GM23248 (cell line): Measurements from ENCODE around the gene TENT5A. TPM values are rescaled to one million over a fixed set of nuclear protein-coding genes. Genes with fewer than 3 reads are reported as not detected.

Source experiments
- DNase-seq: peaks from one replicate; pipeline ENCODE4 v3.0.0-alpha.2; 2015
- H2AFZ ChIP-seq: fragments of 200-600 bp; sonication (generic); 2 replicates; pipeline ENCODE4 v1.6.1; 2016; ENCODE audit warnings: antibody characterized with exemption
- H3F3A ChIP-seq: fragments of 200-600 bp; sonication (generic); 2 replicates; pipeline ENCODE4 v1.6.1; 2016; ENCODE audit warnings: mild to moderate bottlenecking, antibody characterized with exemption, mixed run types; ENCODE audit not compliant: insufficient read depth
- H3K27ac ChIP-seq: fragments of 200-600 bp; sonication (generic); 2 replicates; pipeline ENCODE4 v1.5.1; 2016; ENCODE audit warnings: mild to moderate bottlenecking
- H3K27me3 ChIP-seq: fragments of 200-600 bp; sonication (generic); replicated peaks from 2 replicates; pipeline ENCODE4 v1.6.1; 2016; ENCODE audit warnings: mild to moderate bottlenecking; ENCODE audit not compliant: insufficient read depth
- H3K36me3 ChIP-seq: fragments of 200-600 bp; sonication (generic); 2 replicates; pipeline ENCODE4 v1.6.1; 2016; ENCODE audit warnings: low read depth, mild to moderate bottlenecking
- H3K4me1 ChIP-seq: fragments of 200-600 bp; sonication (generic); 2 replicates; pipeline ENCODE4 v1.6.1; 2016; ENCODE audit warnings: mild to moderate bottlenecking; ENCODE audit not compliant: insufficient read depth
- H3K4me2 ChIP-seq: fragments of 200-600 bp; sonication (generic); one replicate; pipeline ENCODE4 v1.6.1; 2016; ENCODE audit warnings: mild to moderate bottlenecking; ENCODE audit not compliant: unreplicated experiment
- H3K4me3 ChIP-seq: fragments of 200-600 bp; sonication (generic); 2 replicates; pipeline ENCODE4 v1.5.1; 2016; ENCODE audit warnings: mild to moderate bottlenecking
- H3K79me2 ChIP-seq: fragments of 200-600 bp; sonication (generic); 2 replicates; pipeline ENCODE4 v1.6.1; 2016; ENCODE audit warnings: mild to moderate bottlenecking; ENCODE audit not compliant: insufficient read depth
- H3K9ac ChIP-seq: fragments of 200-600 bp; sonication (generic); 2 replicates; pipeline ENCODE4 v1.6.1; 2016; ENCODE audit warnings: mild to moderate bottlenecking
- H3K9me2 ChIP-seq: fragments of 200-600 bp; sonication (generic); 2 replicates; pipeline ENCODE4 v1.6.1; 2016; ENCODE audit warnings: mixed run types, mild to moderate bottlenecking, moderate library complexity; ENCODE audit not compliant: insufficient read depth
- H3K9me3 ChIP-seq: fragments of 200-600 bp; sonication (generic); one replicate; pipeline ENCODE4 v1.6.1; 2017; ENCODE audit warnings: low read depth
- H4K20me1 ChIP-seq: fragments of 200-600 bp; sonication (generic); 2 replicates; pipeline ENCODE4 v1.6.0; 2016; ENCODE audit not compliant: insufficient read depth
- EZH2 ChIP-seq: fragments of 200-600 bp; sonication (generic); IDR thresholded peaks from 2 replicates; pipeline ENCODE4 v1.6.1; 2018; ENCODE audit warnings: antibody characterized with exemption, mild to moderate bottlenecking; ENCODE audit not compliant: insufficient read depth, poor library complexity, severe bottlenecking
- EZH2phosphoT487 ChIP-seq: fragments of 200-600 bp; sonication (generic); IDR thresholded peaks from 2 replicates; pipeline ENCODE4 v1.6.1; 2018; ENCODE audit warnings: antibody characterized with exemption, moderate library complexity, mild to moderate bottlenecking, low read depth; ENCODE audit not compliant: insufficient read depth
- WGBS, 2 experiments: methylation state at CpG; one replicate each; pipeline ENCODE4 v1.1.6; 2015 to 2017; ENCODE audit warnings: low lambda C conversion rate in 2 of 2, low coverage in 1 of 2; ENCODE audit errors: missing lambda C conversion rate in 2 of 2; 5-methylcytosine and 5-hydroxymethylcytosine counted together
- in situ Hi-C: fragments of 300-500 bp; cut with MboI; formaldehyde crosslinking; loops from 2 replicates; pipeline ENCODE4 v1.15.0; 2020
- polyA plus RNA-seq: library from polyadenylated mRNA; unstranded; fragments of >200 nt; fragmentation: Nextera tagmentation; extraction: Ambion mirVana; gene quantifications from 2 replicates; pipeline ENCODE4 v1.2.1, GENCODE V29; 2016
- total RNA-seq: library from RNA; depleted of rRNA; stranded (reverse); fragments of >200 nt; shearing (Covaris generic); gene quantifications from 2 replicates; pipeline ENCODE4 v1.2.3, GENCODE V29; 2014

Gene TENT5A
- total and polyA plus RNA-seq, 2 experiments from 2014 or later = 39.2 to 48.6 TPM

DNA sequence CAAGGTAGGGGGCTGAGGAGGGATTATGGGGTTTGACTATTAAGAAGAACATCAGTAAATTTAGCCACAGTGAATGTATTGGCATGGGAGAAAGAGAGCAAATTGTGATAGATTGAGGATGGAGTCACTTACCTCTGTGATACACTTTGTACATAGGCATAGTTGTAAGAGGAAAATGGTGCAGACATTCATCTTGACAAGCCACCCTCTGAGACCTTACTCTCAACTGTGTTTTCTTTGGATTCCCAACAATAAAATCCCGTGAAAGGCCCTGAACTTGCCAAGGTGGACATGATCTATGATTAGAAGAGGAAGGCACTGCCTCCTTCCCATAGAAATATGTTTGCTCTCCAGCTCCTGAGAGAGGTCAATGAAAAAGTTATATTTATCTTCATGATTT is 18.6 kb upstream of the TENT5A start:
- Histone ChIP-seq H3K4me2 (no peak overlapping the region), H3K9me3 (no peaks in the 10 kb centered on the region), H3K36me3 (no peaks in the 10 kb centered on the region), H3K9me2 (no peaks in the 10 kb centered on the region), H4K20me1 (no peaks in the 10 kb centered on the region), H3K27ac (no peak overlapping the region), H3K4me3 (no peak overlapping the region), H3F3A (peaks cover 43% of the 10 kb centered on the region), H3K27me3 (no peaks in the 10 kb centered on the region), H2AFZ (no peak overlapping the region), H3K79me2 (no peaks in the 10 kb centered on the region), H3K9ac (no peak overlapping the region), H3K4me1 (peaks cover 56% of the 10 kb centered on the region)
- no peak for TF ChIP-seq EZH2phosphoT487
- no peak for TF ChIP-seq EZH2
- no peak for DNase-seq
- in situ Hi-C loops = loop anchor here (25.0 kb wide), 1 partner anchor 241 kb away; no protein-coding TSS in a partner anchor
- 100% methylated on average over 1 of the region's 1 CpG for WGBS, 2 experiments

- in situ Hi-C loops = loop anchor here (25.0 kb wide), 1 partner anchor 242 kb away; no protein-coding TSS in a partner anchor
- no peaks in the 10 kb centered on the region for H4K20me1 ChIP-seq
- no peaks in the 10 kb centered on the region for H3K9me3 ChIP-seq
- H3K36me3 ChIP-seq = no peaks in the 10 kb centered on the region
- 48 to 59% methylated on average over 1 of the region's 1 CpG for WGBS, 2 experiments
- H2AFZ ChIP-seq = no peak overlapping the region
- TF ChIP-seq EZH2phosphoT487 (no peak), EZH2 (no peak)
- no peak overlapping the region for H3K4me3 ChIP-seq
- H3K9ac ChIP-seq = no peak overlapping the region
- no peaks in the 10 kb centered on the region for H3K79me2 ChIP-seq
- no peak overlapping the region for H3K4me2 ChIP-seq
- no peaks in the 10 kb centered on the region for H3K9me2 ChIP-seq
- H3K4me1 ChIP-seq = peaks cover 60% of the 10 kb centered on the region
- H3F3A ChIP-seq = peaks cover 50% of the 10 kb centered on the region
- no peak for DNase-seq
- no peaks in the 10 kb centered on the region for H3K27me3 ChIP-seq
- 0 out of 2 replicates have a peak overlapping the region, but pooled peaks have one; percentile 2 for H3K27ac ChIP-seq
Observed at GRCh38 chr6:81770381-81770780, 17.9 kb upstream of the TENT5A start.

GRCh38 chr6:81769824-81770223 is 17.3 kb upstream of the TENT5A start:
- Histone ChIP-seq H3K4me3 (no peak overlapping the region), H3F3A (peaks cover 53% of the 10 kb centered on the region), H3K9ac (no peak overlapping the region), H3K4me1 (peaks cover 60% of the 10 kb centered on the region), H3K79me2 (no peaks in the 10 kb centered on the region), H3K4me2 (no peak overlapping the region), H3K9me3 (no peaks in the 10 kb centered on the region), H4K20me1 (no peaks in the 10 kb centered on the region), H2AFZ (no peak overlapping the region), H3K9me2 (no peaks in the 10 kb centered on the region), H3K36me3 (no peaks in the 10 kb centered on the region), H3K27ac (0 out of 2 replicates have a peak overlapping the region, but pooled peaks have one; percentile 2), H3K27me3 (no peaks in the 10 kb centered on the region)
- in situ Hi-C loops = loop anchor here (10.0 to 25.0 kb wide), 2 partner anchors 242 to 405 kb away; no protein-coding TSS in a partner anchor
- no peak for TF ChIP-seq EZH2
- no peak for TF ChIP-seq EZH2phosphoT487
- peak; percentile 72 for DNase-seq
- 13 to 15% methylated on average over 1 of the region's 1 CpG for WGBS, 2 experiments

GRCh38 chr6:81768150-81768942 is 15.9 kb upstream of the TENT5A start:
- no peaks in the 10 kb centered on the region for H3K9me3 ChIP-seq
- H3K9me2 ChIP-seq = no peaks in the 10 kb centered on the region
- peaks cover 60% of the 10 kb centered on the region for H3K4me1 ChIP-seq
- peaks cover 49% of the 10 kb centered on the region for H3F3A ChIP-seq
- H3K4me3 ChIP-seq = no peak overlapping the region
- WGBS, 2 experiments = 90 to 94% methylated on average over 2 of the region's 2 CpGs
- H3K27ac ChIP-seq = peak overlapping the region; percentile 81; the same call in 1 of the 2 replicates
- H3K79me2 ChIP-seq = no peaks in the 10 kb centered on the region
- H3K36me3 ChIP-seq = no peaks in the 10 kb centered on the region
- peak; percentile 42 for DNase-seq
- H3K27me3 ChIP-seq = no peaks in the 10 kb centered on the region
- H4K20me1 ChIP-seq = no peaks in the 10 kb centered on the region
- no peak overlapping the region for H2AFZ ChIP-seq
- no peak overlapping the region for H3K9ac ChIP-seq
- TF ChIP-seq EZH2 = no peak
- no peak for TF ChIP-seq EZH2phosphoT487
- in situ Hi-C loops = loop anchor here (10.0 to 25.0 kb wide), 2 partner anchors 244 to 406 kb away; no protein-coding TSS in a partner anchor
- peak overlapping the region; percentile 61 for H3K4me2 ChIP-seq
